RPMI7951 (cell line): ENCODE results near the gene CLEC17A. TPM values are rescaled to one million over a fixed set of nuclear protein-coding genes. Genes with fewer than 3 reads are reported as not detected.
"Not testable (repeated sequence)": the region's sequence is repeated elsewhere in the genome, so short reads cannot be mapped to it uniquely, and the experiment has no call there.

Source experiments
- DNase-seq: peaks from one replicate; pipeline ENCODE4 v3.0.0-alpha.2; 2012; ENCODE audit warnings: low read depth
- total RNA-seq: library from RNA; depleted of rRNA; stranded (reverse); fragments of >200 nt; shearing (Covaris generic); gene quantifications from 2 replicates; pipeline ENCODE4 v1.2.3, GENCODE V29; 2014

CLEC17A gene
- total RNA-seq, 1 experiment from 2014 or later, result not detected

- no peak for DNase-seq
Measured at GRCh38 chr19:14558370-14559066, 24.4 kb upstream of the CLEC17A start.

- no peak for DNase-seq
Measured at GRCh38 chr19:14559916-14560775, 22.7 kb upstream of the CLEC17A start.

DNA sequence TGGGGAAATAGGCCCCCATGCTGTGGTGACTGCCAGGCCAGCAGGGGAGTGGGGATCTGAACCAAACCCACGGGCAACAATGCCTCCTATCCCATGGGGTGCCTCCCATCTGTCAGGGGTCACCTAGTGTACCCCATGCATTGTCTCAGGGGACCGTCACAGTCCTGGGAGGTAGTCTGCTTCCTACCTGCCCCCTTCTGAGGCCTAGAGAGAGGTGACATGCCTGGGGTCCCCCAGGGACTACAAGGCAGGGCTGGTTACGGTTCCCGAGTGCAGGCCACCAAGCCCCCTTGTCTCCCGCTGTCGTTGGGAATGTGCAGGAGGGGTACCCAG is 22.1 kb upstream of the CLEC17A start:
- DNase-seq, result no peak

GRCh38 chr19:14561249-14561648 is 21.6 kb upstream of the CLEC17A start:
- DNase-seq, result no peak

DNA sequence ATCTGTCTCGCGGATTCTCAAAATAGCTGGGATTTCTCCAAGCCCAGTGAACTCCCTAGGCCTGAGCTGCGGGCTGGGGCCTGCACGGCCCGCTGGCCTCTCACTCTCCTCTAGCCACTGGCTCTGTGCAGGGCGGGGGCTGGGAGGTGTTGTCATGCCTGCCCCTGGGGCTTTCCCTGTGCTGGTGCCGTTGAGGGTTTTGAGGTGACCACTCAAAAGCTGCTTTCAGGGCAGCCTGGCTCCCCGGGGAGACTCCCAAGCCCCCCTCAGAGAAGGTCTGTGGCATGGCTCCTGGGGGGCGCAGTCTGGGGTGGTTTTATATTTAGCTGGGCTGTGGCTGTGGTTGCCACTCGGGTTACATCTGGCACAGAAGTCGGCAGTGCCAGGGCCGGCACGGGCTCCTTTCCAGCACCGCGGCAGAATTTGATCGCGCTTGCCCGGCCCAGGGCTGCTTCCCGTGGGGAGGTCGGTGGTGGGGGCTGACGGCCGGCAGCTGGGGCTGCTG is 21.0 kb upstream of the CLEC17A start:
- DNase-seq, result peak; percentile 87

- no peak for DNase-seq
Measured at GRCh38 chr19:14562660-14563589, 20.0 kb upstream of the CLEC17A start.

DNA sequence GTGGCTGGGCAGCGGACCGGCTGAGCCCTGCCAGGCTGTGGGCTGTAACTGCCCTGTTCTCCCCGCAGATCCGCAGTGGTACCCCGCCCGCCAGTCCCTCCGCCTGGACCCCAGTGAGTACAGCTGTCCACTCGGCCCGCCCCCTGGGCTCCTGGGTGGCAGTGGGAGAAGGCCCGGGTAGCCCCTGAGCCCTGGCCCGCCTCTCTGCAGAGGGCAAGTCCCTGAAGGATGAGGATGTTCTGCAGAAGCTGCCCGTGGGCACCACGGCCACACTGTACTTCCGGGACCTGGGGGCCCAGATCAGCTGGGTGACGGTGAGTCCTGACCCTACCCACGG is 19.3 kb upstream of the CLEC17A start:
- DNase-seq, result no peak

GRCh38 chr19:14563989-14564651 is 18.8 kb upstream of the CLEC17A start:
- DNase-seq, result peak; percentile 26

- not testable (repeated sequence) for DNase-seq
Measured at GRCh38 chr19:14564652-14565297, 18.1 kb upstream of the CLEC17A start.

GRCh38 chr19:14565298-14565679 is 17.6 kb upstream of the CLEC17A start:
- DNase-seq, result no peak

GRCh38 chr19:14565765-14566711 is 16.8 kb upstream of the CLEC17A start:
- no peak for DNase-seq

- no peak for DNase-seq
Measured at GRCh38 chr19:14566712-14567077, 16.2 kb upstream of the CLEC17A start.

DNA sequence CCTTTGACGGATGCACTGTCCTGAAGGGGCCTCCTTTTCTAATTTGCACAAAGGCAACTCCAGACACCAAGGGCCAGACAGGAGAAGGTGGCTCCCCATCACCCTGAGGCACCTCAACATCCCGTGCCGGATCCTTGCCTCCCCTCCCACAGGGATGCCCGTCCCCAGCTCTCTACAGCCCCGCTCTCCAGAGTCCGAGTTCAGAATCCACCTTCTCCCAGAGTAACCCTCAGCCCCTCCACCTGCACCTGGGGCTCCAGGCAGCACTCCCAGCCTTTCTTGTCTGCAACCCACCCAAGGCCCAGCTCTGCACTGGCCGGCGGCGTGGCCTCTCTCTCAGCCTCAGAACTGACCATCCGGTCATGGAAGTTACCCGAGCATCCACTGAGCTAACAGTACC is 15.8 kb upstream of the CLEC17A start:
- no peak for DNase-seq

- no peak for DNase-seq
Measured at GRCh38 chr19:14570864-14571527, 11.9 kb upstream of the CLEC17A start.

DNA sequence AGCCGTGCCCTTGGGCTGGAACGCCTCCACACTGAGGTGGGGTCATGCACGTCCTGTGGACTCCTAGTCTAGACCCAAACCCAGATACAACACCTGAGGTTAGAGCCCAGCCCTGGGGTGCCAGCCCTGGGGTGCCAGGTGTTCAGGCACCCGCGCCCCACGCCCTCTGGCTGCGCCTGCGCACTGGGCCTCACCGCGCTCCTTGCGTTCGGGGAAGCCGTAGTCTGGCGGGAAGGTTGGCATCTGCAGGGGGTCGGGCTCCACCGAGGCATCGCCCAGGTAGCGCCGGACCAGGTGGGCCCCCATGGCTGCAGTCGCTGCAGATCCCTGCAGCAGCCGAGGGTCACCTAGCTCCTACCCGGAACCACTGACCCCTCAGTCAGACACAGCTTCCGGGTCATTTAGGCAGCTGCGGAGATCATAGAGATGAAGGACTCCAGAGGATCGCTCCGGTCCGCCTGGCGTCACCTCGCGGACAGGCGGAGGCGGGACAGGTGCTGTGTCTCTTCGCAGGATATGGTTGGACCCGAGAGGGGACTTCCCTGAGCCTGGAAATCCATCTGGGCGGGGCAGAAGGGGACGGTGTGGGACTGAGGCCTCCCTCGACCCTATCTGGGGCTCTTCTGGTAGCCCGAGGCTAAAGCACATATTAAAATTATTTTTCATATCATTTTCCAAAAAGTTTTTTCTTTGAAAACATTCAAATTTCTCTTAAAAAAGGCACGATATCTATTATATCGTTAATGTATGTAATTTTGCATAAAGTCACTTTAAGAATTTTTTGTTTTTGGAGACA is 11.0 kb upstream of the CLEC17A start, which contains the start of gene NDUFB7:
Gene NDUFB7, minus strand, starts transcription at position 372 of the 796 bp plus-strand sequence. Its CDS starts 66 bp downstream, at position 306.
- DNase-seq, result peak; percentile 95

- DNase-seq, result peak; percentile 42
Measured at GRCh38 chr19:14575428-14575980, 7.4 kb upstream of the CLEC17A start.

DNA sequence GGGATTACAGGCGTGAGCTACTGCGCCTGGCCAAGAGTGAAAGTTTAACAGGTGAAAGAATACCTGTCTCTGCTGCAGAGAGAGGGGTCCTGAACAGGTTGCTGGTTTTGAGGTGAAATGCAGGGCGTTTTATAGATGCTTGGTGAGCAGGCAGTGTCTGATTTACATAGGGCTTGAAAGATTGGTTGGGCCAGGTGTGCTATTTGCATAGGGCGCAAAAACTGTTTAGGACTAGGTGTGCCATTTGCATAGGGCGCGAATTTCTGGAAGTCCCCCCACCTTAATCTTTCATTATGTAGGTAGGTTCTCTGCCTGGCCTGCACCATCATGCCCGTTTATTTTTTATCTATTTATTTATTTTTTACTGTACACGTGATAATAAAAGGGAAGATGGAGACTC is 6.5 kb upstream of the CLEC17A start:
- no peak for DNase-seq

- DNase-seq, result no peak
Measured at GRCh38 chr19:14577264-14577663, 5.6 kb upstream of the CLEC17A start.
